ENCODE measurements around the gene RIMBP2. TPM values are rescaled to one million over a fixed set of nuclear protein-coding genes. Genes with fewer than 3 reads are reported as not detected.

RIMBP2 gene
- total and polyA plus RNA-seq, 2 experiments from 2014 or later, result 0.31 to 0.37 TPM

- Histone ChIP-seq H3K27me3 (ENCODE audit: insufficient read depth) (no peaks in the 10 kb centered on the region), H3K4me3 (no peak overlapping the region), H3K27ac (ENCODE audit: low read depth) (no peak overlapping the region), H3K9me2 (ENCODE audit: insufficient read depth) (no peaks in the 10 kb centered on the region), H3F3A (replicated peaks; ENCODE audit: low read depth) (no peaks in the 10 kb centered on the region), H3K4me1 (ENCODE audit: insufficient read depth) (no peaks in the 10 kb centered on the region), H4K20me1 (replicated peaks; ENCODE audit: insufficient read depth) (no peaks in the 10 kb centered on the region), H3K36me3 (ENCODE audit: insufficient read depth) (no peaks in the 10 kb centered on the region), H3K79me2 (replicated peaks; ENCODE audit: insufficient read depth) (no peaks in the 10 kb centered on the region), H3K4me2 (no peak overlapping the region), H2AFZ (no peak overlapping the region)
- Mint-ChIP-seq H3K27me3 (ENCODE audit: insufficient read depth, low read depth, poor library complexity) (peaks cover 6% of the 10 kb centered on the region), H3K27ac (no peak overlapping the region), H3K36me3 (ENCODE audit: low read depth) (peaks cover 31% of the 10 kb centered on the region), H3K9me3 (peaks cover 89% of the 10 kb centered on the region), H3K4me3 (no peak overlapping the region), H3K4me1 (no peaks in the 10 kb centered on the region)
- DNase-seq (ENCODE audit: low spot score) (no peak), ATAC-seq (no peak)
- no peak for TF ChIP-seq ZNF114 (CRISPR knock-in tag; IDR thresholded peaks at IDR 0.05)
- no peak for TF ChIP-seq JUNB (IDR thresholded peaks at IDR 0.05; ENCODE audit: unreplicated experiment)
- TF ChIP-seq ETS1 (IDR thresholded peaks at IDR 0.05), result no peak
- no peak for TF ChIP-seq CREB1 (CRISPR knock-in tag; IDR thresholded peaks at IDR 0.05; ENCODE audit: low read depth)
- TF ChIP-seq NANOG (IDR thresholded peaks at IDR 0.05; ENCODE audit: borderline replicate concordance), result no peak
- no peak for TF ChIP-seq ZNF331 (CRISPR knock-in tag; IDR thresholded peaks at IDR 0.05; ENCODE audit: low read depth)
- no peak for TF ChIP-seq CTCF (conservative IDR thresholded peaks at IDR 0.05; ENCODE audit: low read depth in 2 of 2)
- TF ChIP-seq EZH2 (IDR thresholded peaks at IDR 0.05; ENCODE audit: low read depth, unreplicated experiment), result no peak
- TF ChIP-seq REST (IDR thresholded peaks at IDR 0.05; ENCODE audit: unreplicated experiment), result no peak
- TF ChIP-seq EZH2phosphoT487 (IDR thresholded peaks at IDR 0.05; ENCODE audit: unreplicated experiment), result no peak
- TF ChIP-seq STAT1 (IDR thresholded peaks at IDR 0.05; ENCODE audit: unreplicated experiment), result no peak
These were observed 279.2 kb downstream of the RIMBP2 start for GRCh38 chr12:130436741-130437501.
